22Rv1 (cell line): ENCODE data around the gene GRB7.

ENCODE experiments used
- H3K27ac ChIP-seq: fragments of 450-650 bp; 2 replicates; pipeline ENCODE4 v1.5.1; 2017
- ZFX ChIP-seq: fragments of 450-650 bp; IDR thresholded peaks from 2 replicates; pipeline ENCODE4 v1.6.1; 2017; ENCODE audit warnings: antibody characterized with exemption, borderline replicate concordance
- TF ChIP-seq, protein P1 (sequence below): fragments of 450-650 bp; IDR thresholded peaks from 2 replicates; pipeline ENCODE4 v1.5.1; 2017; ENCODE audit warnings: mild to moderate bottlenecking

Gene GRB7

DNA sequence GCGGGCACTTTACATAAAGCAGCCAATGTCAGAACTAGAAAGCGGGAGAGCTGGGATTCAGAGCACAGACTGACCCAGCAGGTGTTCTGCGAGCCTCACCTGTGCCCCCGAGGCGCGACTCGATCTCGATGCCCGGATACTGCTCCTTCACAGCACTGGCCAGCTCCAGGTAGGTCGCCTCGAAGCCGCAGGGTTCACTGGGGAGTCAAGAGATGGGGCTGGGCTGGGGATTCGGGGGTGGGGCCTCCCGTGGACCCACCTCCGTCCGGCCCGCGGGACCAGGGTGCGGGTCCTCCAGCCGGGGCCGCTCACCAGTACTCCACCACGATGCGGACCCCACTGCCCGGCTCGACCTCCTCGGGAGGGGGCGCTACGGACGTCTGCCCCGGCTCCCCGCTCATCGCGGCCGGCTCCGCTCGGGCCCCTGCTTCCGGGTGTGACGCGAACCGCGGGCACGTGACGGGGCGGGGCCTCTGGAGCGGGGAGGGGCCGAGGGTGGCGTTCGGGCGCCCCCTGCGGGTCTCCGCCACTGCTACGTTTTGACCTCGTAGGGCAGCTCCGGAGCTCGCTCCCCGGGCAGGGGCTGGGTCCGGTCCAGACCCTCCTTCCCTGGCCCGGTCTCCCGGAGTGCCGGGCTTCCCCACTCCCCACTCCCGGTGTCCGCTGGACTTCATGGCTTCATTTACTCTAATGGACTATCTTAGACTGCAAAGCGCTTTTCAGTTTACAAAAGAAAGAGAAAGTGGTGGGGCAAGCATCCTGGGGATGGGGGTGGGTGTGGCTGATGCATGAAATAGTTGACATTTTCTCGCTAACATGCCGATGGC lies 7.4 kb upstream of the GRB7 start, which contains the start of gene MIEN1:
Gene MIEN1 (minus strand): TSS at position 438 of the 827 bp plus-strand sequence. CDS start 37 bp downstream, at position 401.
- TF ChIP-seq, protein P1, sequence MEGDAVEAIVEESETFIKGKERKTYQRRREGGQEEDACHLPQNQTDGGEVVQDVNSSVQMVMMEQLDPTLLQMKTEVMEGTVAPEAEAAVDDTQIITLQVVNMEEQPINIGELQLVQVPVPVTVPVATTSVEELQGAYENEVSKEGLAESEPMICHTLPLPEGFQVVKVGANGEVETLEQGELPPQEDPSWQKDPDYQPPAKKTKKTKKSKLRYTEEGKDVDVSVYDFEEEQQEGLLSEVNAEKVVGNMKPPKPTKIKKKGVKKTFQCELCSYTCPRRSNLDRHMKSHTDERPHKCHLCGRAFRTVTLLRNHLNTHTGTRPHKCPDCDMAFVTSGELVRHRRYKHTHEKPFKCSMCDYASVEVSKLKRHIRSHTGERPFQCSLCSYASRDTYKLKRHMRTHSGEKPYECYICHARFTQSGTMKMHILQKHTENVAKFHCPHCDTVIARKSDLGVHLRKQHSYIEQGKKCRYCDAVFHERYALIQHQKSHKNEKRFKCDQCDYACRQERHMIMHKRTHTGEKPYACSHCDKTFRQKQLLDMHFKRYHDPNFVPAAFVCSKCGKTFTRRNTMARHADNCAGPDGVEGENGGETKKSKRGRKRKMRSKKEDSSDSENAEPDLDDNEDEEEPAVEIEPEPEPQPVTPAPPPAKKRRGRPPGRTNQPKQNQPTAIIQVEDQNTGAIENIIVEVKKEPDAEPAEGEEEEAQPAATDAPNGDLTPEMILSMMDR = peak; percentile 97
- TF ChIP-seq ZFX = no peak
- H3K27ac ChIP-seq = peak within 1 kb of the TSS; percentile 69

DNA sequence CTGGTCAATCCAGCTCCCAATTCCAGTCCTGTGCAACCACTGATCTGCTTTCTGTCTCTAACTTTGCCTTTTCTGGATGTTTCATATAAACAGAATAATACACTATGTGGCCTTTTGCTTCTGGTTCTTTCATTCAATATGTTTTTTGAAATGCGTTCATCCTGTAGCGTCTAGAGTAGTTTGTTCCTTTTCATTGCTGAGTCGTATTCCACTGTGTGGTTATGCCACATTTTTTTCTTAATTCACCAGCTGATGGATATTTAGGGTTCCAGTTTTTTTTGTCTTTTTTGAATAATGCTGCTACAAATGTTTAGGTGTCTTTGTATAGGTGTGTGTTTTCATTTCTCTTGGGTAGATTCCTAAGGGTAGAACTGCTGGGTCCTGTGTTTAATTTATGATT lies 5.2 kb upstream of the GRB7 start:
- TF ChIP-seq ZFX = no peak
- TF ChIP-seq, protein P1 = no peak
- no peak overlapping the region for H3K27ac ChIP-seq

DNA sequence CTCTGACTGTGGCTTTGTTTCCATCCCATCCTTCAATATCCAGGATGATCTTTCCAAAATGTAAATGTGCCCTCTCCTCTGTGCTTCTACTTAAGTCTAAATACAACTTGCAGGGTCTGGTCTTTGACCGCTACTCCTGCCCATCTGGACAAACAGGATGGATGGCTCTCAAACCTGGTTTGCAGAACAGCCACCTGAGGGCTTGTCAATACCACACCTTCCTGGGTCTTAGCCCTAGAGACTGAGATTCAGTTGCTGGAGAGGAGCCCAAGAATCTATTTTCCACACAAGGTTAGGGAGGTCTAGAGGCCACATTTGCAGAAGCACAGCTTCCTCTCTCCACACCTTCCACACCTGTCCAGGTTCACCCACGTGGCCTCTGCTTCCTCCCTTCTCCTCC lies 1.9 kb upstream of the GRB7 start:
- no peak for TF ChIP-seq ZFX
- TF ChIP-seq, protein P1 = no peak
- peak overlapping the region; percentile 98 for H3K27ac ChIP-seq

DNA sequence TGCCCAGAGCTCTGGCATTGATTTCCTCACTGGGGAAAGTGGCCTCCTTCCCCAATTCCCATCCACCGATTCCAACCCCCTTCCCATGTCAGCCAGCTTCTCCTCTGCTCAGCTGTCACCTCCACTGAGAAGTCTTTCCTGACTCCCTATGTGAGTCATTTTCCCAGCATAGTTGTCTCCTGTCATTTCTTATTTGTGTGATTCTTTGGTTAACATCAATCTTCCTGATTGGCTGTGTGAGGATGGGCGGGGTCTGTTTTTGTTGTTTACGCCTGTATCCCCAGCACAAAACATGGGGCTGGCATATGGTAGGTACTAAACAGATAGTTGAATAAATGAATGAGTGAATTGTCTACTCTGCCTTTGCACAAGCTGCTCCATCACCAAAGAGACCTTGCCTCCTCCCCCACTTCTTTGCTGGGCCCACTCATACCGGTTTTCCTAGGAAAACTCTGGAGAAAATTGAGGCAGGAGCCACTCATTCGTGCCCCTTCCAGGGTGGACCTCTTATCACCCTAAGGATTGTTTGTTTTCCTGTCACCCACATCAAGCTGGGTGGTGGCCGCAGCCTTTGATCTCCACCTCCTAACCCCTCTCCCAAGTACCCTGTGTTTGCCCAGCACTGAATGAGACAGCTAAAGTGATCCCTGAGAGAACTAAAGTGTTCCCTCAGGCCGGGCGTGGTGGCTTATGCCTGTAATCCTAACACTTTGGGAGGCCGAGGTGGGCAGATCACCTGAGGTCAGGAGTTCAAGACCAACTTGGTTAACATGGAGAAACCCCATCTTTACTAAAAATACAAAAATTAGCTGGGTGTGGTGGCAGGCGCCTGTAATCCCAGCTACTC lies 1.2 kb upstream of the GRB7 start:
- peak overlapping the region; percentile 98 for H3K27ac ChIP-seq
- TF ChIP-seq, protein P1 = no peak
- TF ChIP-seq ZFX = no peak

GRCh38 chr17:39737206-39737759 lies 455 bp upstream of the GRB7 start:
- peak overlapping the region; percentile 98 for H3K27ac ChIP-seq
- TF ChIP-seq, protein P1 = no peak
- no peak for TF ChIP-seq ZFX

DNA sequence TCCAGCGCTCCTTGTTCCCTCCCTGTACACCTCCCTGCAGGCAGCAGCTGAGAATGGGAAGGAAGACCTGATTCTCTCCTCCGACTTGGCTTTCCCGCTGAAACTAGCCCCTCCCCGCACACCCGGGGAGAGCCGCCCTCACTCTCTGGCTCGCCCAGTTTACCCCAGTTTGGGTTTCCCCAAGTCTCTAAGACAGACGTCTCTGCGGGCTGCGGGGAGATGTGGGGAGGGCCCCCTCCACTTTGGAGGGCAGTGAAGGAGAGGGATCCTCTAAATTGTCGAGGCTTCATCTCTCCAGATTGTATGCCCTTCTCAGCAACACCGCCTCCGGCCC lies 797 bp downstream of the GRB7 start:
- TF ChIP-seq, protein P1 = no peak
- TF ChIP-seq ZFX = no peak
- H3K27ac ChIP-seq = peak overlapping the region; percentile 98
